ENCODE data around the gene GPR157. TPM values are rescaled to one million over a fixed set of nuclear protein-coding genes. Genes with fewer than 3 reads are reported as not detected.

Gene GPR157
- total and polyA plus RNA-seq, 10 of the 15 experiments (the other 5 are each of a cell fraction or from before 2014, with no cell fraction given) = 0.66 to 15.9 (median 3.1) TPM

DNA sequence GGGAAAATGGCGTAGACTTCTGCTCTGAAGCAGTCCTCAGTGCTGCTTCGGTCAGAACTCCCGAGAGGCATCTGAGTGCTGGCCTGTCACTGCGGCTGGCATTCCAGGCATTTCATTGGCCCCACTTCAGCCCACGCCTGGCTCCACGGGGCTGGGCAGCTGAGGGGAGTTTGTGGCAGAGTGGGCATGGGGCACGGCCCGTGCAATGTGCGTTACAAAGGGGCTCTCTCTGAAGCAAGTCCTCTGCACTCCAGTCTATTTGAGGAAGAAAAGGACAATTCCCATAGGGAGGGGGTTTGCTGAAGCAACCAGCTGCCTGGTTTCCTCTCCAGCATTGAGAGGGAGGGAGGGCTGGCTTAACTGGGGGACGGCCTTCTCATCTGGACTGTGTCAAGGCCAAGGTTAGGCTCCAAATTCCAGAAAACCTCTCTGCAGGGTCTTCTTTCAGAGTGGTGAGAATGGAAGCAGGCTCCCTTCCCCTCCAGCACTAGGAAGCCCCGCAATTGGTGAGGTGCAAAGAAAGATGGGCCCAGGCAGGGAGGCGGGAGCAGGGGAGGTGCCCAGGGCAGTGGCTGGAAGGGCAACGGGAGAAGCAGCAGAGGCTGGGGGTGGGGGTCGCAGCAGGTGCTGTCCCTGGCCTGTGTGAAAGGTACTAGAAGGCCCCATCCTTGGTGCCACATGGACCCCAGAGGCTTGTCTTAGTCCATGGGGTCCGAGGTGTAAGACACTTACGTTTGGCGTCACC is 21.1 kb upstream of the GPR157 start (continued):
- TF ChIP-seq IRF3 (IDR thresholded peaks at IDR 0.05) = no peak
- TF ChIP-seq SMAD1 (IDR thresholded peaks at IDR 0.05; ENCODE audit: low read depth, partially characterized antibody) = no peak
- TF ChIP-seq ATF2 (IDR thresholded peaks at IDR 0.05; ENCODE audit: low read length) = no peak
- no peak for TF ChIP-seq EED (IDR thresholded peaks at IDR 0.05; ENCODE audit: low read depth)
- no peak for TF ChIP-seq SIN3A (IDR thresholded peaks at IDR 0.05; ENCODE audit: low read depth, low read length)
- no peak for TF ChIP-seq ZNF274 (IDR thresholded peaks at IDR 0.05; ENCODE audit: insufficient read depth, insufficient read length)
- no peak for TF ChIP-seq TARDBP (IDR thresholded peaks at IDR 0.05; ENCODE audit: borderline replicate concordance)

- intact Hi-C loops (cut with micrococcal nuclease; ENCODE audit: unreplicated experiment) = no loop called here
- CTCF ChIA-PET = interaction anchor here (1.0 to 1.7 kb wide), 2 partner anchors 31 to 85 kb away, joined by 3 to 5 read pairs; partner anchors contain the start of gene H6PD
- Histone ChIP-seq H4K20me1 (ENCODE audit: control insufficient read depth, insufficient read depth) (no peaks in the 10 kb centered on the region; the same call in none of the 2 replicates), H3K4me3 (no peak overlapping the region), H3K9ac (ENCODE audit: control insufficient read depth, insufficient read depth, low read length) (no peak overlapping the region), H3K4me1 (ENCODE audit: control insufficient read depth, insufficient read depth, low read length) (peaks cover 13% of the 10 kb centered on the region), H3K9me3 (replicated peaks; ENCODE audit: control insufficient read depth, insufficient read depth, low read length) (no peaks in the 10 kb centered on the region), H3K27ac (ENCODE audit: control insufficient read depth, insufficient read depth) (no peak overlapping the region), H2AFZ (ENCODE audit: control insufficient read depth, low read depth, low read length) (no peak overlapping the region), H3K27me3 (replicated peaks in 1 of 2; ENCODE audit: control insufficient read depth in 2 of 2, insufficient read depth in 2 of 2, low read length in 1 of 2) (no peaks in the 10 kb centered on the region), H3K79me2 (ENCODE audit: control insufficient read depth, insufficient read depth, low read length) (peaks cover 3% of the 10 kb centered on the region), H3K36me3 (ENCODE audit: control insufficient read depth in 2 of 2, insufficient read depth in 2 of 2, low read length in 1 of 2) (peaks cover 12 to 18% of the 10 kb centered on the region in 2 experiments), H3K4me2 (ENCODE audit: control insufficient read depth, insufficient read depth) (no peak overlapping the region)
- DNase-seq (ENCODE audit: low read depth, low spot score) = no peak
- BruUV-seq (replicated peaks) = no TSS peak
- SMC1A ChIA-PET (ENCODE audit: uncharacterized antibody, unreplicated experiment) = interaction anchor here (0.9 to 1.8 kb wide), 4 partner anchors 11 to 46 kb away, joined by 3 to 5 read pairs (median 4); no protein-coding TSS in a partner anchor
- RAD21 ChIA-PET (ENCODE audit: unreplicated experiment) = interaction anchor here (0.8 kb wide), 1 partner anchor 37 kb away, joined by 3 read pairs; no protein-coding TSS in a partner anchor
- no peak for ATAC-seq
- POLR2A ChIA-PET = interaction anchor here (0.6 kb wide), 1 partner anchor 38 kb away, joined by 3 read pairs; no protein-coding TSS in a partner anchor
- no peak for FAIRE-seq
- TF ChIP-seq, protein P1, sequence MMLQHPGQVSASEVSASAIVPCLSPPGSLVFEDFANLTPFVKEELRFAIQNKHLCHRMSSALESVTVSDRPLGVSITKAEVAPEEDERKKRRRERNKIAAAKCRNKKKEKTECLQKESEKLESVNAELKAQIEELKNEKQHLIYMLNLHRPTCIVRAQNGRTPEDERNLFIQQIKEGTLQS (IDR thresholded peaks at IDR 0.05; ENCODE audit: borderline replicate concordance, extremely low read depth, low read depth, low read length) = no peak
- TF ChIP-seq HDAC2 (IDR thresholded peaks at IDR 0.05) (no peak), MTA3 (IDR thresholded peaks at IDR 0.05; ENCODE audit: borderline replicate concordance, low read length) (no peak)
- in situ Hi-C loops (cut with MboI) = no loop called here
- WGBS (ENCODE audit: insufficient coverage, insufficient replicate concordance, low lambda C conversion rate, missing lambda C conversion rate) = 100% methylated on average over 3 of the region's 3 CpGs
Measured at GRCh38 chr1:9149151-9149550, 20.2 kb upstream of the GPR157 start.
